Thoracic aorta (tissue), 2 donors: Measurements from ENCODE around the gene RBM45. TPM values are rescaled to one million over a fixed set of nuclear protein-coding genes. Genes with fewer than 3 reads are reported as not detected.

Source experiments
- ATAC-seq: fragments of 150-250 bp; one replicate; pipeline ENCODE4 v1.8.0; 2017; ENCODE audit warnings: low read depth; ENCODE audit not compliant: insufficient number of reproducible peaks, low FRiP score
- DNase-seq: peaks from one replicate; pipeline ENCODE4 v3.0.0-alpha.2; 2020; ENCODE audit warnings: low spot score
- H3K27ac ChIP-seq, 2 donors: fragments of 200-600 bp; sonication (generic); 1 replicate in 1 of 2; 2 replicates in 1 of 2; pipeline ENCODE4 v1.5.1; 2016; ENCODE audit warnings: mild to moderate bottlenecking in 2 of 2, moderate library complexity in 2 of 2
- H3K27me3 ChIP-seq: fragments of 200-600 bp; sonication (generic); replicated peaks from 2 replicates; pipeline ENCODE4 v1.6.0; 2016; ENCODE audit warnings: mild to moderate bottlenecking; ENCODE audit not compliant: insufficient read depth
- H3K36me3 ChIP-seq: fragments of 200-600 bp; sonication (generic); one replicate; pipeline ENCODE4 v1.5.1; 2016
- H3K4me1 ChIP-seq, 2 donors: fragments of 200-600 bp; sonication (generic); 1 replicate in 1 of 2; 2 replicates in 1 of 2; pipeline versions ENCODE4 v1.5.1 to v1.6.0; 2016; ENCODE audit warnings: low read depth in 2 of 2, mild to moderate bottlenecking in 1 of 2; ENCODE audit not compliant: control insufficient read depth in 1 of 2
- H3K4me3 ChIP-seq: fragments of 200-600 bp; sonication (generic); 2 replicates; pipeline ENCODE4 v1.5.1; 2016; ENCODE audit warnings: mild to moderate bottlenecking
- H3K9me3 ChIP-seq: fragments of 200-600 bp; sonication (generic); 2 replicates; pipeline ENCODE4 v1.5.1; 2016
- total RNA-seq, 2 donors: library from RNA; depleted of rRNA; stranded (reverse); fragments of >200 nt; gene quantifications; one replicate each; pipeline versions ENCODE4 v1.1.0 to v1.2.3, GENCODE V29; 2016
- TF ChIP-seq, protein P1 (sequence below): fragments of 200-600 bp; sonication (generic); IDR thresholded peaks from one replicate; pipeline ENCODE4 v1.5.1; 2019; ENCODE audit warnings: antibody characterized with exemption

Gene RBM45
- total RNA-seq, 2 donors from 2014 or later = 12.0 to 18.3 TPM

DNA sequence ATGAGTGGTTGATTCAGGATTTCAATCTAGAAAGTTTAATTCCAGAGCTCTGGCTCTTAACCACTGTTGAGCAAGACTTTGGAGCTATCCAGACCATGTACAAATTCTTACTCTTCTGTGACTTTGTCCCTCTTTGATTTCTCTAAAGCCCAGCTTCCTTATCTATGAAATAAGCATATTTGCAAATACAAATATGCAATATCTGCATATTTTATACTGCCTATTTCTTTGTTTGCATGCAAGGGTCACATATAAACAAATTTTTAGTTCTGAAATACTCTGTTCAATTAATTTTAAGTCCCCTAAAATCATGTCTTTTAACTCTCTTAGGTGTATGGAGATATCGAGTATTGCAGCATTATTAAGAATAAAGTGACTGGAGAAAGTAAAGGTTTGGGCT is 5.5 kb downstream of the RBM45 start:
- Histone ChIP-seq H3K4me3 (no peak overlapping the region), H3K27me3 (no peaks in the 10 kb centered on the region), H3K36me3 (peaks cover 8% of the 10 kb centered on the region), H3K9me3 (no peaks in the 10 kb centered on the region), H3K27ac (no peak overlapping the region), H3K4me1 (no peaks in the 10 kb centered on the region)
- no peak for ATAC-seq
- no peak for DNase-seq
- TF ChIP-seq, protein P1, sequence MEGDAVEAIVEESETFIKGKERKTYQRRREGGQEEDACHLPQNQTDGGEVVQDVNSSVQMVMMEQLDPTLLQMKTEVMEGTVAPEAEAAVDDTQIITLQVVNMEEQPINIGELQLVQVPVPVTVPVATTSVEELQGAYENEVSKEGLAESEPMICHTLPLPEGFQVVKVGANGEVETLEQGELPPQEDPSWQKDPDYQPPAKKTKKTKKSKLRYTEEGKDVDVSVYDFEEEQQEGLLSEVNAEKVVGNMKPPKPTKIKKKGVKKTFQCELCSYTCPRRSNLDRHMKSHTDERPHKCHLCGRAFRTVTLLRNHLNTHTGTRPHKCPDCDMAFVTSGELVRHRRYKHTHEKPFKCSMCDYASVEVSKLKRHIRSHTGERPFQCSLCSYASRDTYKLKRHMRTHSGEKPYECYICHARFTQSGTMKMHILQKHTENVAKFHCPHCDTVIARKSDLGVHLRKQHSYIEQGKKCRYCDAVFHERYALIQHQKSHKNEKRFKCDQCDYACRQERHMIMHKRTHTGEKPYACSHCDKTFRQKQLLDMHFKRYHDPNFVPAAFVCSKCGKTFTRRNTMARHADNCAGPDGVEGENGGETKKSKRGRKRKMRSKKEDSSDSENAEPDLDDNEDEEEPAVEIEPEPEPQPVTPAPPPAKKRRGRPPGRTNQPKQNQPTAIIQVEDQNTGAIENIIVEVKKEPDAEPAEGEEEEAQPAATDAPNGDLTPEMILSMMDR = no peak

DNA sequence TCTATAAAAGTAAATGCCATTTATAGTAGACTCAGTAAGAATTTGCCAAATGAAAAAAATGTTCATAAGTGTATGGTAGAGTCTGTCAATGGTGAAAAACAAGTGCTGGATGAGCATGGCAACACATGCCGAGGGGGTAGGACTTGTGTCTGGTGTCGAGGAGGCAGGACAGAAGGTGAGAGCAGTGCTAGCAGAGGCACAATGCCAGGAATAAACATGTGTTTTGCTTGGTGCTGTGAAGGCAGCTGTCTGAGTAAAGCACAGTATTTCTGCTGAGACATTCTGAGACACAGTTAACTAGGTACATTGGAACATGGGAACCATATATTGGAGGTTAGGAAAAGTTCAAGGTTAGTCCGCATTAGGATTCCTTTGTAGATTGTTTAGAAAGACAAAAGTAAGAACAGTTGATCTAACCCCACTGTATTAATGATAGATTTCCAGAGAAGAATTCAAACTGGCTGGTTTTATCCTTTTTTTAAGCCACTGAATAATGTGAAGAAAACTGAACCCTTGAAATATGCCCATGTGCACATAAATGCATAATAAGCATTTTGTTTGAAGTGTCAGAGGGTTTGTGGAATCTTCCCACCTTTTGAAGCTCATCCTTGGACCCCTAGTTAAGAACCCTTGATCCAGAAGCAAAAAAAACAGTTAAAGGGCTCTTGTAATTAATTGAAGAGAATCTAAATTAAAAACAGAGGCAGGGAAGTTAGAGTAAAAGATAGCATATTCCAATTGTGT is 7.1 kb downstream of the RBM45 start:
- no peaks in the 10 kb centered on the region for H3K27me3 ChIP-seq
- DNase-seq = no peak
- TF ChIP-seq, protein P1 = no peak
- H3K4me3 ChIP-seq = no peak overlapping the region
- H3K27ac ChIP-seq = no peak overlapping the region
- H3K4me1 ChIP-seq = no peaks in the 10 kb centered on the region
- ATAC-seq = no peak
- H3K36me3 ChIP-seq = peaks cover 15% of the 10 kb centered on the region
- H3K9me3 ChIP-seq = no peaks in the 10 kb centered on the region

DNA sequence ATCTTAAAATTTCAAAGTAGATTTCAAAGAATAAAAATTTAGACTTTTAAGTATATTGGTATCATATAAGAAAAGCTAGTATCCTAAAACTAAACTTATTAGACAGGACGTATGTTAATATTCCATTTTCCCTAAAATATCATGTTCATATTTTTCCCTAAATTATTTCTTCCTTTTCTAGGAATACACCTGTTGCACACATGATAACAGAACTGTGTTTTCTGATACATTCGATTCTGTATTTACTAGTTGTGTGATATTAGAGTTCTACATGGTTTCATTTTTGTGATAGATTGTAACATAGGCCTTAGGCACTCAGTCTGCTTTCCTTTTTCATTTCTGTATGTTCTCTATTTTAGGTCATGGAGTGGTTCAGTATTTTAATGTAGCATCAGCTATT is 10.9 kb downstream of the RBM45 start:
- ATAC-seq (no peak), DNase-seq (no peak)
- Histone ChIP-seq H3K27me3 (no peaks in the 10 kb centered on the region), H3K27ac (no peak overlapping the region), H3K9me3 (no peaks in the 10 kb centered on the region), H3K4me3 (no peak overlapping the region), H3K4me1 (no peaks in the 10 kb centered on the region), H3K36me3 (peaks cover 15% of the 10 kb centered on the region)
- TF ChIP-seq, protein P1 = no peak

DNA sequence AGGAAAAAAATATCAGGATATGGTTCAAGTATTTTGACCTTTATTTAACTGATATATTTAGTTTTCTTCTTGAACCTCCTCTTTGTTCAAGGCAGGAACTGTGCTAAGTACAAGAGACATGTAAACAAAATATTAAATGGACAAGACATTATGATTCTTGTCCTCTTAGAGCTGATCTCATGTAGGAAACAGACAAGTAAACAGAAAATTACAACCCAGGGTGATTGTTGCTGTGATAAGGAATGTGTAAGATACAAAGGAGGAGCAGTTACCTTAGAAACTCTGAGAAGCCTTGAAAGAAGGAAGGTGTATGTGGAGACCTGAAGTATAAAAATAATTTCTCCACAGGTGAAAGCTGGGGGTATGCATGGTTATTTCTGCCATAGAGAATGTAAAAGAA is 12.9 kb downstream of the RBM45 start:
- Histone ChIP-seq H3K9me3 (no peaks in the 10 kb centered on the region), H3K36me3 (peaks cover 9% of the 10 kb centered on the region), H3K4me1 (no peaks in the 10 kb centered on the region), H3K4me3 (no peak overlapping the region), H3K27me3 (no peaks in the 10 kb centered on the region), H3K27ac (no peak overlapping the region)
- no peak for ATAC-seq
- TF ChIP-seq, protein P1 = no peak
- no peak for DNase-seq

DNA sequence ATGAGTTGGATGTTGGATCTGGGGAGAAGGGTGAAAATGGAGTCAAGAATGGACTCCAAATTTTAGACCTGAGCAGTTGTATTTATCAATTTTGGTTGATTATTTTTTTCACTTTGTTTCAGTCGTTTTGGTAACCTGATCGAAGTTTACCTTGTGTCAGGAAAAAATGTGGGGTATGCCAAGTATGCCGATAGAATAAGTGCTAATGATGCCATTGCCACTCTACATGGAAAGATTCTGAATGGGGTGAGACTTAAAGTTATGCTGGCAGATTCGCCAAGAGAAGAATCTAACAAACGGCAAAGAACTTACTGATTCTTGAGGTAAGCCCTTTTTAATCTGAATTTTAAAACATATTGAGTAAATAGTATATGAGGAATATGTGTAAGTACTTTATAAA is 13.6 kb downstream of the RBM45 start:
- peaks cover 9% of the 10 kb centered on the region for H3K36me3 ChIP-seq
- no peak for DNase-seq
- no peaks in the 10 kb centered on the region for H3K9me3 ChIP-seq
- TF ChIP-seq, protein P1 = no peak
- no peak for ATAC-seq
- no peak overlapping the region for H3K27ac ChIP-seq
- no peaks in the 10 kb centered on the region for H3K27me3 ChIP-seq
- H3K4me1 ChIP-seq = no peaks in the 10 kb centered on the region
- H3K4me3 ChIP-seq = no peak overlapping the region
